GM23248 (cell line): ENCODE results near the gene COL26A1. TPM values are rescaled to one million over a fixed set of nuclear protein-coding genes. Genes with fewer than 3 reads are reported as not detected.

Experiments
- DNase-seq: peaks from one replicate; pipeline ENCODE4 v3.0.0-alpha.2; 2015
- H2AFZ ChIP-seq: fragments of 200-600 bp; sonication (generic); 2 replicates; pipeline ENCODE4 v1.6.1; 2016; ENCODE audit warnings: antibody characterized with exemption
- H3F3A ChIP-seq: fragments of 200-600 bp; sonication (generic); 2 replicates; pipeline ENCODE4 v1.6.1; 2016; ENCODE audit warnings: mild to moderate bottlenecking, antibody characterized with exemption, mixed run types; ENCODE audit not compliant: insufficient read depth
- H3K27ac ChIP-seq: fragments of 200-600 bp; sonication (generic); 2 replicates; pipeline ENCODE4 v1.5.1; 2016; ENCODE audit warnings: mild to moderate bottlenecking
- H3K27me3 ChIP-seq: fragments of 200-600 bp; sonication (generic); replicated peaks from 2 replicates; pipeline ENCODE4 v1.6.1; 2016; ENCODE audit warnings: mild to moderate bottlenecking; ENCODE audit not compliant: insufficient read depth
- H3K36me3 ChIP-seq: fragments of 200-600 bp; sonication (generic); 2 replicates; pipeline ENCODE4 v1.6.1; 2016; ENCODE audit warnings: low read depth, mild to moderate bottlenecking
- H3K4me1 ChIP-seq: fragments of 200-600 bp; sonication (generic); 2 replicates; pipeline ENCODE4 v1.6.1; 2016; ENCODE audit warnings: mild to moderate bottlenecking; ENCODE audit not compliant: insufficient read depth
- H3K4me2 ChIP-seq: fragments of 200-600 bp; sonication (generic); one replicate; pipeline ENCODE4 v1.6.1; 2016; ENCODE audit warnings: mild to moderate bottlenecking; ENCODE audit not compliant: unreplicated experiment
- H3K4me3 ChIP-seq: fragments of 200-600 bp; sonication (generic); 2 replicates; pipeline ENCODE4 v1.5.1; 2016; ENCODE audit warnings: mild to moderate bottlenecking
- H3K79me2 ChIP-seq: fragments of 200-600 bp; sonication (generic); 2 replicates; pipeline ENCODE4 v1.6.1; 2016; ENCODE audit warnings: mild to moderate bottlenecking; ENCODE audit not compliant: insufficient read depth
- H3K9ac ChIP-seq: fragments of 200-600 bp; sonication (generic); 2 replicates; pipeline ENCODE4 v1.6.1; 2016; ENCODE audit warnings: mild to moderate bottlenecking
- H3K9me2 ChIP-seq: fragments of 200-600 bp; sonication (generic); 2 replicates; pipeline ENCODE4 v1.6.1; 2016; ENCODE audit warnings: mixed run types, mild to moderate bottlenecking, moderate library complexity; ENCODE audit not compliant: insufficient read depth
- H3K9me3 ChIP-seq: fragments of 200-600 bp; sonication (generic); one replicate; pipeline ENCODE4 v1.6.1; 2017; ENCODE audit warnings: low read depth
- H4K20me1 ChIP-seq: fragments of 200-600 bp; sonication (generic); 2 replicates; pipeline ENCODE4 v1.6.0; 2016; ENCODE audit not compliant: insufficient read depth
- EZH2 ChIP-seq: fragments of 200-600 bp; sonication (generic); IDR thresholded peaks from 2 replicates; pipeline ENCODE4 v1.6.1; 2018; ENCODE audit warnings: antibody characterized with exemption, mild to moderate bottlenecking; ENCODE audit not compliant: insufficient read depth, poor library complexity, severe bottlenecking
- EZH2phosphoT487 ChIP-seq: fragments of 200-600 bp; sonication (generic); IDR thresholded peaks from 2 replicates; pipeline ENCODE4 v1.6.1; 2018; ENCODE audit warnings: antibody characterized with exemption, moderate library complexity, mild to moderate bottlenecking, low read depth; ENCODE audit not compliant: insufficient read depth
- WGBS, 2 experiments: methylation state at CpG; one replicate each; pipeline ENCODE4 v1.1.6; 2015 to 2017; ENCODE audit warnings: low lambda C conversion rate in 2 of 2, low coverage in 1 of 2; ENCODE audit errors: missing lambda C conversion rate in 2 of 2; 5-methylcytosine and 5-hydroxymethylcytosine counted together
- in situ Hi-C: fragments of 300-500 bp; cut with MboI; formaldehyde crosslinking; loops from 2 replicates; pipeline ENCODE4 v1.15.0; 2020
- polyA plus RNA-seq: library from polyadenylated mRNA; unstranded; fragments of >200 nt; fragmentation: Nextera tagmentation; extraction: Ambion mirVana; gene quantifications from 2 replicates; pipeline ENCODE4 v1.2.1, GENCODE V29; 2016
- total RNA-seq: library from RNA; depleted of rRNA; stranded (reverse); fragments of >200 nt; shearing (Covaris generic); gene quantifications from 2 replicates; pipeline ENCODE4 v1.2.3, GENCODE V29; 2014

Gene COL26A1
- total and polyA plus RNA-seq, 2 experiments from 2014 or later: not detected

- no peak for DNase-seq
- Histone ChIP-seq H3K27me3 (peaks cover 2% of the 10 kb centered on the region; the same call in 1 of the 2 replicates), H3K27ac (no peak overlapping the region), H3K9ac (no peak overlapping the region), H3K9me2 (no peaks in the 10 kb centered on the region), H3K36me3 (no peaks in the 10 kb centered on the region), H3F3A (no peaks in the 10 kb centered on the region), H3K79me2 (no peaks in the 10 kb centered on the region), H3K9me3 (no peaks in the 10 kb centered on the region), H3K4me3 (no peak overlapping the region), H4K20me1 (no peaks in the 10 kb centered on the region), H2AFZ (no peak overlapping the region), H3K4me2 (no peak overlapping the region), H3K4me1 (no peaks in the 10 kb centered on the region)
- WGBS, 2 experiments: 52 to 73% methylated on average over 3 of the region's 3 CpGs
- in situ Hi-C loops: no loop called here
- TF ChIP-seq EZH2phosphoT487 (no peak), EZH2 (no peak)
These were observed 193.2 kb downstream of the COL26A1 start for GRCh38 chr7:101555921-101556275.

- Histone ChIP-seq H3K4me2 (no peak overlapping the region), H3K4me3 (no peak overlapping the region), H3K9ac (no peak overlapping the region), H3F3A (no peaks in the 10 kb centered on the region), H3K9me3 (no peaks in the 10 kb centered on the region), H4K20me1 (no peaks in the 10 kb centered on the region), H3K4me1 (no peaks in the 10 kb centered on the region), H3K9me2 (no peaks in the 10 kb centered on the region), H2AFZ (no peak overlapping the region), H3K27ac (no peak overlapping the region), H3K79me2 (no peaks in the 10 kb centered on the region), H3K36me3 (no peaks in the 10 kb centered on the region), H3K27me3 (peaks cover 8% of the 10 kb centered on the region; the same call in 1 of the 2 replicates)
- WGBS, 2 experiments: 23 to 25% methylated on average over 1 of the region's 1 CpG
- no peak for DNase-seq
- no peak for TF ChIP-seq EZH2phosphoT487
- TF ChIP-seq EZH2: no peak
- in situ Hi-C loops: no loop called here
These were observed 193.8 kb downstream of the COL26A1 start for GRCh38 chr7:101556453-101556968.

- Histone ChIP-seq H3K27ac (no peak overlapping the region), H3K36me3 (no peaks in the 10 kb centered on the region), H2AFZ (no peak overlapping the region), H3K79me2 (no peaks in the 10 kb centered on the region), H3F3A (no peaks in the 10 kb centered on the region), H4K20me1 (no peaks in the 10 kb centered on the region), H3K4me3 (no peak overlapping the region), H3K4me2 (no peak overlapping the region), H3K4me1 (no peaks in the 10 kb centered on the region), H3K9ac (no peak overlapping the region), H3K9me2 (no peaks in the 10 kb centered on the region), H3K27me3 (peaks cover 17% of the 10 kb centered on the region), H3K9me3 (no peaks in the 10 kb centered on the region)
- DNase-seq: no peak
- TF ChIP-seq EZH2 (no peak), EZH2phosphoT487 (no peak)
- WGBS, 2 experiments: 65 to 72% methylated on average over 7 to 8 of the region's 8 CpGs
- in situ Hi-C loops: no loop called here
These were observed 194.7 kb downstream of the COL26A1 start for GRCh38 chr7:101557421-101557820.

DNA sequence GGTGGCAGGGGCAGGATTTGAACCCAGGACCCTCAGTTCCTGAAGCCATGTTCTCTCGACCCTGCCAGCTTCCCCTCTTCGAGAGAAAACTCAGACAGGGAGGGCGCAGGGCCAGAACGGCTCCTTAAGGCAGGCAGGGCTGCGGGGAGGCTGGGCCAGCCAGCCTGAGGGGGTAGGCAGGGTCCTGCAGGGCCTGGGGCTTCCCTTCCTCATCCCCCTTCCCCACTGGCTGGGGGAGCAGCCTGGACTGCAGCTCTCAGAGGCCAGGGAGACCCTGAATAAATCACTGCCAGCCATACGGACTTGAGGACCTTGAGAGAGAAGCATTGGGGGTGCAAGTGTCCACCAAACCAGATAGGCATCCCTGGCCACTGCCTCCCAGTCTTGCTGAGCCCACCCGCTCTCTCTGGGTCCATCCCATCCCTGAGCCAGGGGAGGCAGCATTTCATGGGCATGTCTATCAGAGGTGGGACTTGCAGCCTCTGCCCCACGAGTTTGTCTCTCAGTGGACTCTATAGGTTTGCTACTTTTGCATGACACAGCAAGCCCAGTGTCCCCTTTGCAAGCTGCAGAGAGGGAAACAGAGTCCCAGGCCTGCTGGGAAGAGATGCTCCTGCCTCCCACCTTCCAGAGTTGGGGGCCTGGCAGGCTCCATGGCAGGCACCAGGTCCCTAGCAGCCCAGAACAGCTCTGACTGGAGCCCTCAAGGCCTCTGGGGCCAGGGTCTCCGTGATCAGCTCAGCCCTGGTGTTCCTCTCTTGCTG is 195.5 kb downstream of the COL26A1 start:
- DNase-seq: no peak
- WGBS, 2 experiments: 44 to 49% methylated on average over 9 of the region's 9 CpGs
- Histone ChIP-seq H3F3A (no peaks in the 10 kb centered on the region), H3K4me1 (no peaks in the 10 kb centered on the region), H3K27ac (no peak overlapping the region), H2AFZ (no peak overlapping the region), H3K4me3 (no peak overlapping the region), H3K9me3 (no peaks in the 10 kb centered on the region), H3K9me2 (no peaks in the 10 kb centered on the region), H3K79me2 (no peaks in the 10 kb centered on the region), H3K4me2 (no peak overlapping the region), H4K20me1 (no peaks in the 10 kb centered on the region), H3K36me3 (no peaks in the 10 kb centered on the region), H3K9ac (no peak overlapping the region), H3K27me3 (peaks cover 23% of the 10 kb centered on the region)
- in situ Hi-C loops: no loop called here
- no peak for TF ChIP-seq EZH2phosphoT487
- no peak for TF ChIP-seq EZH2
